Measurements from ENCODE around the gene TYW1B. TPM values are rescaled to one million over a fixed set of nuclear protein-coding genes. Genes with fewer than 3 reads are reported as not detected.
"Not testable (repeated sequence)": the region's sequence is repeated elsewhere in the genome, so short reads cannot be mapped to it uniquely, and the experiment has no call there.

Gene TYW1B
- total RNA-seq, 1 donor from 2014 or later, result 5.1 TPM

- H3K27me3 Mint-ChIP-seq (ENCODE audit: low read depth), result no peaks in the 10 kb centered on the region
- H3K4me1 Mint-ChIP-seq, result peaks cover 12% of the 10 kb centered on the region
- no peak for TF ChIP-seq CTCF (IDR thresholded peaks at IDR 0.05; ENCODE audit: unreplicated experiment)
- H3K27ac Mint-ChIP-seq, result no peak overlapping the region
- DNase-seq (ENCODE audit: low spot score in 2 of 2, unreplicated experiment in 2 of 2), result no peak
- no peaks in the 10 kb centered on the region for H3K36me3 Mint-ChIP-seq
- no peaks in the 10 kb centered on the region for H3K9me3 Mint-ChIP-seq
- H3K4me3 Mint-ChIP-seq, result no peak overlapping the region
Measured at GRCh38 chr7:72781631-72782030, 46.4 kb downstream of the TYW1B start.

GRCh38 chr7:72781161-72781560, 46.8 kb downstream of the TYW1B start:
- Mint-ChIP-seq H3K9me3 (no peaks in the 10 kb centered on the region), H3K36me3 (no peaks in the 10 kb centered on the region), H3K4me3 (no peak overlapping the region), H3K4me1 (peaks cover 11% of the 10 kb centered on the region), H3K27ac (no peak overlapping the region), H3K27me3 (ENCODE audit: low read depth) (no peaks in the 10 kb centered on the region)
- no peak for TF ChIP-seq CTCF (IDR thresholded peaks at IDR 0.05; ENCODE audit: unreplicated experiment)
- no peak for DNase-seq (ENCODE audit: low spot score in 2 of 2, unreplicated experiment in 2 of 2)

DNA sequence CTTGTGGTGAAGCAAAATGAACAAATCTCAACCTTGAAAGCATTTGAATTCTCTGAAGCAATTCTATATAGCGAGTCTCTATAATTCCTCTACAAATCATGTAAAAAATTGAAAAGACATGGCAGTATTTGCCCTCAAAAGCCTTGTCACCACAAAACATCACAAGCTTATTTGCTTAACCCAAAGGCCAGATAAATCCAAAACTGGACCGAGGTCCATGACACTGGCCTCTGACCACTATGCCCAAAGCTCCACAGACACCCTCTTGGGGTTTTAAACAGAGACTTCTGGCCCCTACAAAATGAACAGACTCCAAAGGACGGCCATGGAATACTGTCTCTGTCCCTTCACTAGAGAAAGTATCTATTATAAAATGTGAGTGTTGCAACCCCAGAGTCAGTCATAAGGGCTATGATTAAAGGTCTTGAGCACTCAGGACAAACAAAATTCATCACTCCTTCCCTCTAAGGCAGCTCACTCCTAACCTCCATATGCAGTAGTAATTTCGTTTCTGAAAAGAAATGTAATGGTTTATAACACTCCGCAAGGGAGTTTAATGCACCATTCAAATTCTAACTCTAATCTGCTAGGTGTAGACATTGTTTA, 47.6 kb downstream of the TYW1B start:
- H3K27me3 Mint-ChIP-seq (ENCODE audit: low read depth); DNase-seq (ENCODE audit: low spot score in 2 of 2, unreplicated experiment in 2 of 2); H3K9me3 Mint-ChIP-seq; H3K36me3 Mint-ChIP-seq; H3K4me3 Mint-ChIP-seq; H3K4me1 Mint-ChIP-seq; H3K27ac Mint-ChIP-seq: not testable (repeated sequence)

DNA sequence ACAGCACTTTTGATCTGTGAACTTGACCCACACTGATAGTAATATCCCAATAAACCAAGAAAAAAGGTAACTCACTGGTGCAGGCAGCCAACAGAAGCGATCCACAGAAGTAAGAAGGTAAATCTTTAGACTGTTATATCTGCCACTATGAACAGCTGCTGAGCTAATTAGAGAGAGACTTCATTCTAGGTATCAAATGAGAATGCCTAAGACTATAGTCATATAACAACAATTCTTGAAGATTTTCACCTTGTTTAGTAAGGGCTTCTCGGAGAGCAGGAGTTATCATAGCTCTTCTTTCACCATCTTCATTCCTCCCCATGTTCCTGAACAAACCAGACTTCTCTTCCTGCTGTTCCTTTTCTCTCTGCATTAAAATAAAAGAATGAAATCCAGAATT, 50.8 kb downstream of the TYW1B start:
- not testable (repeated sequence) for H3K4me1 Mint-ChIP-seq; H3K27me3 Mint-ChIP-seq (ENCODE audit: low read depth); H3K4me3 Mint-ChIP-seq; DNase-seq (ENCODE audit: low spot score in 2 of 2, unreplicated experiment in 2 of 2); H3K27ac Mint-ChIP-seq
- Mint-ChIP-seq H3K36me3 (peaks cover 20% of the 10 kb centered on the region), H3K9me3 (peaks cover 13% of the 10 kb centered on the region)

GRCh38 chr7:72772627-72773026, 55.4 kb downstream of the TYW1B start:
- not testable (repeated sequence) for DNase-seq (ENCODE audit: low spot score in 2 of 2, unreplicated experiment in 2 of 2); H3K4me3 Mint-ChIP-seq; H3K27ac Mint-ChIP-seq; H3K4me1 Mint-ChIP-seq; H3K27me3 Mint-ChIP-seq (ENCODE audit: low read depth)
- Mint-ChIP-seq H3K9me3 (peaks cover 14% of the 10 kb centered on the region), H3K36me3 (peaks cover 27% of the 10 kb centered on the region)

GRCh38 chr7:72766994-72767393, 61.0 kb downstream of the TYW1B start:
- not testable (repeated sequence) for H3K4me3 Mint-ChIP-seq; DNase-seq (ENCODE audit: low spot score in 2 of 2, unreplicated experiment in 2 of 2); H3K4me1 Mint-ChIP-seq; H3K27ac Mint-ChIP-seq; H3K27me3 Mint-ChIP-seq (ENCODE audit: low read depth); H3K9me3 Mint-ChIP-seq
- H3K36me3 Mint-ChIP-seq, result peaks cover 17% of the 10 kb centered on the region

DNA sequence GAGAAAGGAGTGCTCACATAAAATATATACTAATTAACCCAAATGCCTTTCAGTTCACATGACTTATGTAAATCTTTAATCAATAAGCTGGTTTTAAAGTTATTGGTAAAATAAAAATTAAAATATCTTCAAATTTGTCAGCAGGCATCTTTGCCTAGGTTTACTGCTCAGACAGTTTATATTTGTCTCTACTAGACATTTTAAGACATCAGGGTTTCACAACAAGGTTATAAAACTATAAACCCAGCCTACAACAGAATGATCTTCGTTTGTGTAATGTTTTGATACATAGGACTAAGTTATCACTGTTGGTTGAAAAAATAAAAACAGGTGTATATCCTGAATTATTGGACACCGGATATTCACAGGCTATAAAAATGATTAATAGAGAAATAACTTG, 67.4 kb downstream of the TYW1B start:
- H3K4me1 Mint-ChIP-seq, result no peaks in the 10 kb centered on the region
- H3K4me3 Mint-ChIP-seq, result no peak overlapping the region
- H3K27me3 Mint-ChIP-seq (ENCODE audit: low read depth), result no peaks in the 10 kb centered on the region
- no peak for DNase-seq (ENCODE audit: low spot score in 2 of 2, unreplicated experiment in 2 of 2)
- peaks cover 36% of the 10 kb centered on the region for H3K36me3 Mint-ChIP-seq
- H3K27ac Mint-ChIP-seq, result no peak overlapping the region
- TF ChIP-seq CTCF (IDR thresholded peaks at IDR 0.05; ENCODE audit: unreplicated experiment), result no peak
- peaks cover 31% of the 10 kb centered on the region for H3K9me3 Mint-ChIP-seq

GRCh38 chr7:72754312-72754711, 73.7 kb downstream of the TYW1B start:
- no peak for TF ChIP-seq CTCF (IDR thresholded peaks at IDR 0.05; ENCODE audit: unreplicated experiment)
- no peak for DNase-seq (ENCODE audit: low spot score in 2 of 2, unreplicated experiment in 2 of 2)
- H3K27ac Mint-ChIP-seq, result no peak overlapping the region
- H3K9me3 Mint-ChIP-seq, result peaks cover 21% of the 10 kb centered on the region
- no peak overlapping the region for H3K4me3 Mint-ChIP-seq
- H3K4me1 Mint-ChIP-seq, result peaks cover 3% of the 10 kb centered on the region
- peaks cover 20% of the 10 kb centered on the region for H3K36me3 Mint-ChIP-seq
- H3K27me3 Mint-ChIP-seq (ENCODE audit: low read depth), result no peaks in the 10 kb centered on the region
